CD4-positive, alpha-beta T cell treated with Interferon alpha-2 for 1 hour (primary cell): ENCODE data around the gene SIGLEC15.

Experiments used
- DNase-seq, 2 donors: peaks; one replicate each; pipeline ENCODE4 v3.0.0-alpha.2; 2020 to 2022

The SIGLEC15 gene

GRCh38 chr18:45880876-45881558 is 55.5 kb downstream of the SIGLEC15 start:
- DNase-seq, result no peak

- DNase-seq, result no peak
Observed at GRCh38 chr18:45887585-45887984, 62.1 kb downstream of the SIGLEC15 start.

GRCh38 chr18:45889419-45890064 is 64.1 kb downstream of the SIGLEC15 start:
- DNase-seq, result no peak

- DNase-seq, result peak in 1 of 2 donors; percentile 22
Observed at GRCh38 chr18:45890606-45891005, 65.1 kb downstream of the SIGLEC15 start.

- DNase-seq, result no peak
Observed at GRCh38 chr18:45891806-45892205, 66.3 kb downstream of the SIGLEC15 start.
